ENCODE measurements around the gene THOP1.

Gene THOP1

DNA sequence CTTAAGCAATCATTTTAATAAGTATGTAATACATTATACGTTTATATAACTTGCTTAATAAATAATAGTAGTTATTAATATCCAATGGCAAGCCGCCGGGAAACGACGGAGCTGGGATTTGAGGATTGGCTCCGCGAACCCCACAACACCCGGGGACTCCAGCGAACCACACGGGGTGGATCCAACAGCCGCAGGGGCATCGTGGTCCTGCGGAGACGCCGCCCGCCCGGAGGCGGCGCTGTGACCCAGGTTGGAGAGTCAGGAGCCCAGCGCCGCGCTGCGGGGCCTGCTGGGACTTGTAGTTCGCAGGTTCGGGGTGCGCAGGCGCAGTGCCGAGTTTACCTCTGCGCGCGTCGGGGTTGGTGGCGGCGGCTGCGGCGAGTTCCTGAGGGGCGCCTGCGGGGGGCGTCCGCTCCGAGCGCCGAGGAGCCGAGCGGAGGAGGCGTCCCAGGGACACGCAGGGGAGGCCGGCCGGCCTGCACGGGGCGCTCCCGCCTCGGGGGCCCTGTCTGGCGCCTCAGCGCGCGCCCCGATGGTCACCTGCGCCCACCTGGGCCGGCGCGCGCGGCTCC, 34.3 kb downstream of the THOP1 start, which contains the start of gene ZNF554:
Gene ZNF554, plus strand, starts transcription at position 329 of the 572 bp plus-strand sequence. Its CDS starts 204 bp downstream, at position 533.
- no peak for DNase-seq

DNA sequence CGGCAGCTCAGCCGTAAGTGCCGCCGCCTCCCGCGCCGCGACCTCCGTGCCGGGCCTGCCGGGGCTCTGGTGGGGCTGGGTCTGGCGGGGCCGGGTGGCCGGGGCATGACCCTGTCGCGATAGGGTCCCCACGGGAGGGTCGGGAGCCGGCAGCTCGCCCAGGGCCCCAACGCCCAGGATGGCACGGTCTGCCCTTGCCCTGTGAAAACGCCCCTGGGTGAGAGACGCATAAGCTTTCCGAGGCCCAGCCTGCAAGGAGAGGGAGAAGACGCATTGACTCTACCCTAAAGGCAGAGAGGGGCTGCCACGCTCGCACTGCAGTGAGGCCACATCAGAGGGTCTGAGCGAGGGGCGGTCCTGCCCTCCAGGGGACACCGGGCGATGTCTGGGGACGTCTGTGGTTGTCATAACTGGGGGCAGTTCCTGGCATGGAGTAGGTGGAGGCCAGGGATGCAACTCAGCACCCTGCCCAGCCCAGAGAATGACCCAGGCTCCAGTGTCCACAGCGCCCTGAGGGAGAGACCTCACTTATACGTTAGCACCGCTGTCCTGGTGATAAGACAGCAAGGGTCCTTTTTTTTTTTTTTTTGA, 34.9 kb downstream of the THOP1 start:
- no peak for DNase-seq

DNA sequence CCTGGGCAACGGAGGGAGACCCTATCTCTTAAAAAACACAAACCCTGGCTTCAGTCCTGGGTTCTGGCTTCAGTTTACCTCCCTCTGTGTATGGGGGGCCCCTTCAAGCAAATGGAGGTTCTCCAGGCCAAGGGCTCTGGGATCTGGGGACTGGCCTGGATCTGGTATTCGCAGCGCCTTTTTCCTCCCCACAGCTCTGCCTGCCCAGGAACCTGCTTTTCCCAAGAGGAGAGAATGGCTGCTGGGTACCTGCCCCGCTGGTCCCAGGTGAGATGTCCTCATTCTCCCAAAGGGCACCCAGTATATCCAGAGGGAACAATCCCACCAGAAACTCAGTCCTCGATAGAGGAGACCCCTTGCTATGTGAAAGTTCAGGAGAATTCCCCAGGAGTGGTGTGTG, 37.5 kb downstream of the THOP1 start:
- no peak for DNase-seq

DNA sequence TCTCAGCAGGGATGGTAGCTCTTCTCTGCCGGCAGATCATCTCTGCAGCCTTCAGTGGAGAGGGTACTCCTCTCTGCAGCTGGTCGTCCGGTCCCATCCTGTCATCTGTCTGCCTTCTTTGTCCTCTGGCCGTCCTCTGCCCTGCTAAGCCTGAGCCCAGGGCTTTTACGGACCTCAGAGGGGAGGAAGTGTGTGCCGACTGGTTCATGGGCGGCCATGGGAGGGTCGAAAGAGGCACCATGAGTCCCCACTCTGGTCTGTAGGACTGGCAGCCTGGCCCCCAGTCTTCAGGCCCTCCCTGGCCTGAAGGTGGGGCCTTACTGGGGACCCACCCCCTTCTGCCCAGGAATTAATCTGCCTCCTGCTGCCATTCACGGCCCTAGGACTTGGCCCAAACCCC, 38.3 kb downstream of the THOP1 start:
- no peak for DNase-seq

DNA sequence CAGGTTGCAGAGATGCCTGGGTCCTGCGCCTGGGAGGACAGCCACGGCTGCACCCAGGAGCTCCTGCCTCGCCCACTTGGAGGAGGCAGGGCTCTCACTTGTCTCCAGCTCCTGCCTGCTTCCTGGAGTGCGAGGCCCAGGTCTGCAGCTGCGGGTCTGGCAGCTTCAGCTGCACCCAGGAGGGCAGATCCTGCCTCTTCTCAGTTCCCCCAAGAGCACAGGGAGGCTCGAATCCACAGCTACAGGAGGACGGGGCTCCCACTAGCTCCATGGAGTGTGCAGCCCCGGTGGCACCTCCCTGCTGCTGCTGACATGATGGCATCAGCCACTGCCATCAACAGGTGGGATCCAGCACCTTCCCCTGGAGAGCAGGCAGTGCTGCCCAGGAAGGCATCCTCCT, 38.8 kb downstream of the THOP1 start:
- no peak for DNase-seq

DNA sequence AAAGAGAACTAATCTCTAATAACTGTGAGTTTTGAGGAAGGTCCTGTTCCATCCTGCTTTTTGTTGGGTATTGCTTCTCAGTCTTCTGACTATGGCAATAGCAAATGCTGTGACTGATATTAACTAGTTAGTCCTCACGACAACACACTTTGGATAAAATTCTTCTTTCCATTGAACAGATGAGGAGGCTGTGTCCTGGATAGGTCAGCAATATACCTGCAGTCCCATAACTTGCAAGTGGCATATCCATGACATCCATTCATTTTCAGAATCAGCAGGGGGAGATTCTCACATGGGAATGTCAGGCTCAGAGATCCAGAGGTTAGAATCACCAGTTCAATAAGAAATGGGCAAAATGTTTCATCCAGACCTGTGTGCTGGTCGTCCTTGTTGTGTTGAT, 41.7 kb downstream of the THOP1 start:
- no peak for DNase-seq

DNA sequence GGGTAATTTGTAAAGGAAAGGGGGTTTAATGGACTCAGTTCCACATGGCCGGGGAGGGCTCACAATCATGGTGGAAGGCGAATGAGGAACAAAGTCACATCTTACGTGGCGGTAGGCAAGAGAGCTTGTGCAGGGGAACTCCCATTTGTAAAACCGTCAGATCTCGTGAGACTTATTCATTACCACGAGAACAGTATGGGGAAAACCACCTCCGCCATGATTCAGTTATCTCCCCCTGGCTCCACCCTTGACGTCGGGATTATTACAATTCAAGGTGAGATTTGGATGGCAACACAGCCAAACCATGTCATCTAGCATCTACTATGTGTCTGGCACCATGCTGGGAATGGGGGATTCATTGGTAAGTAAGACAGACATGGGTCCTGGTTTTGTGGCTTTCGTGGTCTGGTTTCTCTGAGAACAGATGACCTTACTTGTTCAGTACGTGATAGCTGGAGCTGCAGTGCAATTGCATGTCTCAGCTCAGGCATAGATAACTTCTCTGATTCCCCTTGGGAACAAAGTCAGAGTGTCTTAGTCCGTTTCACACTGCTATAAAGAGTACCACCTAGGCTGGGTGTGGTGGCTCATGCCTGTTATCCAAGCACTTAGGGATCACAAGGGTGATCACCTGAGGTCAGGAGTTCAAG, 42.7 kb downstream of the THOP1 start:
- DNase-seq, result no peak

DNA sequence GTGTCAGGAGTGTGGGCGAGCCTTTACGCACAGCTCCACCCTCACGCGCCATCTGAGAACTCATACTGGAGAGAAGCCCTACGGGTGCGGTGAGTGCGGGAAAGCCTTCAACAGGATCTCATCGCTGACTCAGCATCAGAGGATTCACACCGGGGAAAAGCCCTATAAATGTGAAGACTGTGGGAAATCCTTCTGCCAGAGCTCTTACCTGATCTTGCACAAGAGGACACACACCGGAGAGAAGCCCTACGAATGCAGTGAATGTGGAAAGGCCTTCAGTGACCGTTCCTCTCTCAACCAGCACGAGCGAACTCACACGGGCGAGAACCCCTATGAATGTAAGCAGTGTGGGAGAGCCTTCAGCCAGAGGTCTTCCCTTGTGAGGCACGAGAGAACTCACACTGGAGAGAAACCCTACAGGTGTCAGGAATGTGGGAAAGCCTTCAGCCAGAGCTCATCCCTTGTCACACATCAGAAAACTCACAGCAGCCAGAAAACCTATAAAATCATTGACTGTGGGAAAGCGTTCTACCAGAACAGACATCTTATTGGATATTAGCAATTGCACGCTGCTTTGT, 49.1 kb downstream of the THOP1 start:
- no peak for DNase-seq

DNA sequence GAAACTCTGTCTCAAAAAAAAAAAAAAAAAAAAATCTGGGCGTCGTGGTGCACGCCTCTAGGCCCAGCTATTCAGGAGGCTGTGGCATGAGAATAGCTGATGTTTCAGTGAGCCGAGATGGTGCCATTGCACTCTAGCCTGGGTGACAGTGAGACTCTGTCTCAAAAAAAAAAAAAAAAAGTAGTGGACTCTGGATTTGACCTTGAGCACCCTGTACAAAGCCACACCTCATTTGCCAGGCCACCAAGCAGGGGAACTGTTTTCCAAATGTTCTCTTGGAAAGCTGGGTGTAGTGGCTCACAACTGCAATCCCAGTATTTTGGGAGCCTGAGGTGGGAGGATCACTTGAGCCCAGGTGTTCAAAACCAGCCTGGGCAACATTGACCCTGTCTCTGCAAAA, 52.1 kb downstream of the THOP1 start:
- no peak for DNase-seq

DNA sequence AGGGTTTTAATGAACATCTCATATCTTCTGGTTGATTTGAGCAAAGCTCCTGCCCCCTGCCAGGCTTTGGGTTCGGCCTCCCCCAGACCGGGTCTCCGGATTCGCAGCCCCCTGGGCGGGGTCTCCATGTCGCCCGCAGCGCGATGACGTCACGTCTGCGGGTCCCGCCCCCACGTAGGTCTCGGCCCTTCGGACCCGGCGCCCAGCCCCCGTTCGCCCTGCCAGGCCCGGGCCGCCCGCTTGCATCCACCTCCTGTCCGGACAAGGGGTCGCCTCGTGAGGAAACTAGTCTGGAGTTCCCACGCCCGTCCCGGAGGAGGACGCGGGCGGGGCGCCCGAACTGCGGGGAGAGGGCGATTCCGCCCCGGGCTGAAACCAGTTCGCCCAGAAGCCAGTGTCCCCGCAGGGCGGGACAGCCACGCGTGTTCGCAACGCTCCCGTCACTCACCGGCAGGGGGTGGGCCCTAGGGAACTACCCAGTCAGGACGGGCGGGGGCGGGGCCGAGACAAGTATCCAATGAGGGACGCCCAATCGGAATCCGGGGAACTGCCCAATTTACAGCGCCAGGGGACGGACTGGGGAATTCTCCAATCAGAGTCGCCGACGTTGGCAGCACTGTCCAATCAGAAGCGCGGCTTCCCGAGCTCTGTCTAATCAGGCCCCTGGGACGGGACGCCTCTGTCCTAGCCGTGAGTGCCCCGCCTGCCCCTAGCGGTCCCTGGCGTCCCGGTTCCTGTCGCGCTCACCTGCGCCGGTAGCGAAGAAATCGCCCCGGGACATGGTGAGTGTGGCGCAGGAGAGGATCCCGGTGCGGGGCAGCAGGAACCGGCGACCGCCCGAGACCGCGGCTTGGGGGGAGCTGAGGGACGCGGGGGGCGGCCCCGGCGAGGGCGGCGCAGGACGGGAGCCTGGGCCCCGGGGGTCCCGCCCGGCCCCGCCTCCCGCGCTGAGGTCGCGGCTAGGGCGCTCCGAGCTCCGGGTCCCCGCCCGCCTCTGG, 55.8 kb downstream of the THOP1 start, which contains the start of gene ZNF555:
Gene ZNF555, plus strand, starts transcription at position 682 of the 998 bp plus-strand sequence. Its CDS starts 98 bp downstream, at position 780.
- no peak for DNase-seq

DNA sequence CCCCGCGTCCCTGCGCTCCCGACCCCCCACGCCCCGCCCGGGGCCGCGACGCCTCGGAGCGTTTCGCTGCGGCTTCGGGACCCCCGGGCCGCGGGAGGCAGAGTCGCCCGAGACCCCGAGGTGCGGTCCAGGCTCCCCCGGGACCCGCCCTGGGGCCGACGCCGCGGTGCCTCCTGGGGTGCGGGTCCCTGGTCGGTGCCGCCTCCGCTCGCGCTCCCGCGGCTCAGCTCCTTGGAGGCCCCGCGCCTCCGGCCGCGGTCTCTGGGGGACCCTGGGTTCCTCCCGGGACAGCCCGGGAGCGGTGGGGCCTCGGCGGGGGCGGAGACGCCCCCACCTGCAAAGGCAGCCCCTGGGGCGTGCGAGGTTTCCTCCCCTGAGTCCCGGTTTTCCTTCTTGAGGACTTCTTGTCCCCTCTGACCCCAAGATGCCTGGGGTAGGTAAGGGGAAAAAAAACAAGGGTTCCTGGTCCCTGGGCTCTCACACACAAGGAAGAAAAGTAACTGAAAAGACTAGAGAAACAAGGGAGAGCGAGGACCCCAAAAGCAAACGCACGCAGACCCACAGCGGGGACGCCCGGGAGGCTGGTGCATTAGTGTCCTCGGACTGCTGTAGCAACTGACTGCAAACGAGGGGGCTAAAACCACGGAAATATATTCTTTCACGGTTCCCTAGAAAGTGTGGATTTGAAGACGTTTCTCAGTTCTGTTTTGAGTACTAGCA, 56.7 kb downstream of the THOP1 start:
- DNase-seq, result no peak

DNA sequence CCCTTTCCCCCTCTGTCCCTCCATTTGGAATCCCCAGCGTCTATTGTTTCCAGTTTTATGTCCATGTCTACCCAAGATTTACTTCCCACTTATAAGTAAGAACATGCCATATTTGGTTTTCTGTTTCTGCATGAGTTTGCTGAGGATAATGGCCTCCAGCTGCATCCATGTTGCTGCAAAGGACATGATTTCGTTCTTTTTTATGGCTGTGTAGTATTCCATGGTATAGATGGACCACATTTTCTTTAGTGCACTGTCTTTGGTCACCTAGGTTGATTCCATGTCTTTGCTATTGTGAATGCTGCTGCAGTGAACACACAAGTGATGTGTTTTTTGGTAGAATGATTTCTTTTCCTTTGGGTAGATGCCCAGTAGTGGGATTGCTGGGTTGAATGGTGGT, 59.8 kb downstream of the THOP1 start:
- DNase-seq, result no peak

DNA sequence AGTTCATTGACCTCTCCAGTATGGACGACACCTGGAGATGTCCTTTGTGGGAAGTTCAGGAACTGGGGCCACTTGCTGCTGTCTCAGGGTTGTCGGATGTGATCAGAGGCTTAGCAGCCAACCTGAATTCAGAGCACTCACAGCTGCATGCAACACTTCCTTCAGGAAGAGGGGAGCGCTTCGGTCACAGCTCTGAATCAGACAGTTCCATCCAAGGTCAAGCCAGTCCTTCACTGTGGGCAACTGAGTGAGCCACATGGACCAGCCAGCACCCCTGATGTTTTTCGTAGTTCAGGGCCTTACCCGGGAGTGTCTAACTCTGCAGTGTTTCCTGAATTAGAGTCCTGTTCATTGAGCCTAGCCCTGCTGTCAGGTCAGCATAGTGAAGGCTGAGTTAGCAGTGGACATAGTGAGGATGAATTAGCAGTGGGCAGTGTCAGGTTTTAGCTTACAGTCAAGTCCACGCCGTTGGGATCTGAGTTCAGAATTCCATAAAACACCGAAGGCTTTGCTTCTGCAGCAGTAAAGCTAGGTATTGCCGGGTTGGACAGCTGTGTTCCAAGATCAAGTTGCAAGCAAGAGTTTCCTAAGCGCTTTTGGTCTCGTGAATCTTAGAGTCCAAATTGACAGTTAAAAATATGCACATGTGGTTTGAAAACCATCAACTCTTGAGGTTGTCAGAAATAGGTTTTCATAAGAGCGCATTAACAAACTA, 61.0 kb downstream of the THOP1 start:
- DNase-seq, result no peak

DNA sequence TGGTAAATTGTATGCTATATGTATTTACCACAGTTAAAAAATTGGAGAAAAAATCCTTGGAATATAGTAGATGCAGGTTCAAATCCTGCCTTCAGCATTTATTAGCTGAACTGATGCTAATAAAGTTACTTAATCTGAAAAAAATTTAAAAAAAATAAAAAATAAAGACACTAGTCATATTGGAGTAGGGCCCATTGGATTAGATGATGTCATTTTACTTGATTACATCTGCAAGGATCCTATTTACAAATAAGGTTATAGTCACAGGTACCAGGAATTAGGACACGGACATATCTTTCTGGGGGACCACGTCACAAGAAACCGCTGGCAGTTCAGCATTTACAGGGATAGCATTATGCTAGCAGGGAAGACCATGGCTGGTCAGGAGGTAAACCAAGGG, 62.2 kb downstream of the THOP1 start:
- no peak for DNase-seq

DNA sequence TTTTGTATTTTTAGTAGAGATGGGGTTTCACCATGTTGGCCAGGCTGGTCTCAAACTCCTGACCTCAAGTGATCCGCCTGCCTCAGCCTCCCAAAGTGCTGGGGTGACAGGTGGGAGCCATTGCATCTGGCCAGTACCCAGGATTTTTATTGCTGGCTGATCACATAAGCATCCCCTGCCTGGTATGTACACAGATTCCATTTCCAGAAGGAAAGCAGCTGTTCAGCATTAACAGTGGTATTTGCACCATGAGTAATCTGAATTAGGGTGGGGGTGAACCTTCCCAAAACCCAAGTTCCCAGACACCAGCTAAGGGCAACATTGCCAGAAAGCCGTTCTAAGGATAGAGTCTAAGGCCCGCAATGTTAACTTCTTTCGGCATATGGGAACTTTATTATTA, 63.3 kb downstream of the THOP1 start:
- DNase-seq, result no peak

DNA sequence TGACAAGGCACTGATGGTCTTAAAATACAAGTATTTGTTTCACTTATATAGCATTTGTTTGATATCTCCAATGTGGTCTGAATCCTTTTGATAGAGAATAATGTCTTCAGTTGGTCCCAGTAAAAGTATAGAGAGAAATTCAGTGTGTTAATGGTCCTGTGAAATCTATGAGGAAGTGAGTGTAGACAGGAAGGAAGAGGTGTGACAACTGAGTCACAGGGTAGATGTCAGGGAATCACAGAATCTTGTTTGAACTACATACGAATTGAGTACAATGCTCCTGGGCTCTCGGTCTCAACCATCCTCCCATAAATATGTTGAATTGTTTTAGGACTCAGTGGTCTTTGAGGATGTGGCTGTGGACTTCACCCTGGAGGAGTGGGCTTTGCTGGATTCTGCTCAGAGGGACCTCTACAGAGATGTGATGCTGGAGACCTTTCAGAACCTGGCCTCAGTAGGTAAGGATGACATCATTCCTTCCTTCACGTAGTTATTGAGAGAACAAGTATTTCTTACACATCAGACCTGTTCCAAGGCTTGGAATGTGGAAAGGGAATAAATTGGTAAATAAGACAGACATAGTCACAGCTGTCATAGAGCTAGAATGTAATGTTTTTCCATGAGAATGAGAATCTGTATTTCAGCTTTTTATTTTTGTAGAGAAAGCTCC, 65.1 kb downstream of the THOP1 start:
- no peak for DNase-seq

DNA sequence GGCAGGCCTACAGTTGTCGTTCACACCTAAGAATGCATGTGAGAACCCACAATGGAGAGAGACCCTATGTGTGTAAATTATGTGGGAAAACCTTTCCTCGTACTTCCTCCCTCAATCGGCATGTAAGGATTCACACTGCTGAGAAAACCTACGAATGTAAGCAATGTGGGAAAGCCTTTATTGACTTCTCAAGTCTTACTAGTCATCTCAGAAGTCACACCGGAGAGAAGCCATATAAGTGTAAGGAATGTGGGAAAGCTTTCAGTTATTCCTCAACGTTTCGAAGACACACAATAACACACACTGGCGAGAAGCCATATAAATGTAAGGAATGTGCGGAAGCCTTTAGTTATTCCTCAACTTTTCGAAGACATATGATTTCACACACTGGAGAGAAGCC, 67.3 kb downstream of the THOP1 start:
- DNase-seq, result no peak

DNA sequence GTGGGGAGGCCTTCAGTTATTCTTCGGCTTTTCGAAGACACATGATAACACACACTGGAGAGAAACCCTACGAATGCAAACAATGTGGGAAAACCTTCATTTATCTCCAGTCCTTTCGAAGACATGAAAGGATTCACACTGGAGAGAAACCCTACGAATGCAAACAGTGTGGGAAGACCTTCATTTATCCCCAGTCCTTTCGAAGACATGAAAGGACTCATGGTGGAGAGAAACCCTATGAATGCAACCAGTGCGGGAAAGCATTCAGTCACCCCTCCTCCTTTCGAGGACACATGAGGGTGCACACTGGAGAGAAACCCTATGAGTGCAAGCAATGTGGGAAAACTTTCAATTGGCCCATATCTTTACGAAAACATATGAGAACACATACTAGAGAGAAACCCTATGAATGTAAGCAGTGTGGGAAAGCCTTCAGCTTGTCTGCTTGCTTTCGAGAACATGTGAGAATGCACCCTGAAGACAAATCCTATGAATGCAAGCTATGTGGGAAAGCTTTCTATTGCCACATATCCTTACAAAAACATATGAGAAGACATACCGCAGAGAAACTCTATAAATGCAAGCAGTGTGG, 67.8 kb downstream of the THOP1 start:
- no peak for DNase-seq

DNA sequence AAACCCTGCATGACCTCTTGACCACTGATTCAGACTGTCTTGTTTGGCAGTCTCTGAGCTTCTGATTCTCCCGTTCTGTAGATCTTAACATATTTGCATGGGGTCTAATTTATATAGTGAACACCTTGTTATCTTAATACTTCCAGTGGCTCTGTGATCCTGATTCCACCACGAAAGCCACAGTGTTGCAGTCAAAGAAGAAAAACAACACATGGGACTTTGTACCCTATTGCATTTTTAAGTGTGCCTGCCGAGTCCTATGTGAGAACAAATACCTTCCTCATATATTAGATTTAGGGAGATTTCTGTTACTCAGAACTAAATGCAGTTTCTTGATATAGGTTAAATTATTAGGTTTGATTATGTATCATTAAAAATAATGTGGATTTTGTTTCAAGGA, 69.5 kb downstream of the THOP1 start:
- no peak for DNase-seq

DNA sequence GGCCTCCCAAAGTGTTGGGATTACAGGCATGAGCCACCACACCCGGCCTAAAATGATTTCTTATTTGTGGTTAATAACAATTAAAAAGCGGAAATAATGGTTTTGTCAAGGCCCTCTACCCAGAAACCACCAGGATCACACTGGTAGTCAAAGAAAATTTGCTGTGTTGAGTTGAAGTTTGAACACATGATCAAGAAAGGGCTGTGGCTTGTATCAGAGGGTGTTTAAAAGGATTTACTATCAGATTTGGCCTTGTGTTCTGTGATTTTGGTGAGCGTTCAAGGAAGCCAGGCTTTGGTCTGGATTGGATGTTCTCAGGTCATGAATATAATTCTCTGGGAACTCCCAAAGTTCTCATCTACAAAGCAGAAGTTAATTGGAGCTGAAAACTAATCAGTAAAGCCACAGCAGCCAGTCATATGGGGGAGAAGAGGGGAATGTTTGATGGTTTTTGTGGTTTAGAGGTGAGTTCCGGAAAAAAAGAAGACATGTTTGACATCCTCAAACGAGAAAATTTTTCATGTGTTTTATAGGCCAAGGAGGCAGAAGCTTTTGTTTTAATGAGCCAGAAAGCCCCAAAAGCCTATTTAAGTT, 71.3 kb downstream of the THOP1 start:
- no peak for DNase-seq

Measured in cortex of kidney (tissue), 1 donor.